HEK293 (cell line): Measurements from ENCODE around the gene KANSL1.
A peak's percentile ranks its signal among the peaks of the same experiment; 100 is the strongest.

ENCODE experiments used
- CTCF ChIA-PET: fragments of 350-600 bp; formaldehyde crosslinking; extraction: SDS; loops from one replicate; lab custom pipeline; 2021; ENCODE audit warnings: antibody characterized with exemption; lab: Yijun Ruan, JAX
- POLR2A ChIA-PET: fragments of 300-600 bp; formaldehyde crosslinking; extraction: SDS; loops from one replicate; lab custom pipeline; 2020; ENCODE audit warnings: antibody characterized with exemption, inconsistent platforms; lab: Yijun Ruan, JAX
- H3K27ac ChIP-seq: fragments of 200-500 bp; sonication (Bioruptor generic); 2 replicates; pipeline ENCODE4 v1.5.1; 2014; ENCODE audit warnings: low read depth, low read length, control low read depth, inconsistent platforms; ENCODE audit errors: extremely low read depth
- H3K36me3 ChIP-seq, 2 experiments: fragments of 200-500 bp in 1 of 2; sonication (Bioruptor generic) in 1 of 2; 1 replicate in 1 of 2; 2 replicates in 1 of 2; pipeline ENCODE4 v1.5.1; 2014 to 2017; ENCODE audit warnings: inconsistent platforms in 2 of 2, low read length in 2 of 2; ENCODE audit not compliant: control insufficient read depth in 2 of 2, insufficient read depth in 1 of 2
- H3K4me1 ChIP-seq: fragments of 200-500 bp; sonication (Bioruptor generic); 2 replicates; pipeline ENCODE4 v1.5.1; 2014; ENCODE audit warnings: mild to moderate bottlenecking, low read length, inconsistent platforms; ENCODE audit not compliant: control insufficient read depth, insufficient read depth
- H3K4me3 ChIP-seq: 2 replicates; pipeline ENCODE4 v1.5.1; 2011; ENCODE audit warnings: low read depth, mild to moderate bottlenecking, control low read depth, low read length, moderate library complexity
- H3K9me3 ChIP-seq: fragments of 200-500 bp; sonication (Bioruptor generic); 2 replicates; pipeline ENCODE4 v1.5.1; 2014; ENCODE audit warnings: low read depth, low read length, inconsistent platforms; ENCODE audit not compliant: control insufficient read depth, insufficient read depth
- KLF1 ChIP-seq: fragments of 450-650 bp; formaldehyde crosslinking; IDR thresholded peaks from 2 replicates; pipeline ENCODE4 v1.5.1; 2016; ENCODE audit warnings: missing biosample characterization, missing genetic modification characterization
- OSR2 ChIP-seq: fragments of 450-650 bp; formaldehyde crosslinking; IDR thresholded peaks from 2 replicates; pipeline ENCODE4 v1.5.1; 2016; ENCODE audit warnings: missing biosample characterization, missing genetic modification characterization
- SP2 ChIP-seq: fragments of 450-650 bp; formaldehyde crosslinking; IDR thresholded peaks from 2 replicates; pipeline ENCODE4 v1.5.1; 2016; ENCODE audit warnings: missing biosample characterization, missing genetic modification characterization
- ZEB2 ChIP-seq: fragments of 450-650 bp; formaldehyde crosslinking; IDR thresholded peaks from 2 replicates; pipeline ENCODE4 v1.5.1; 2016; ENCODE audit warnings: missing biosample characterization, missing genetic modification characterization
- ZNF10 ChIP-seq: fragments of 450-650 bp; formaldehyde crosslinking; IDR thresholded peaks from 2 replicates; pipeline ENCODE4 v1.5.1; 2017; ENCODE audit warnings: missing biosample characterization, missing genetic modification characterization
- ZNF366 ChIP-seq: fragments of 450-650 bp; formaldehyde crosslinking; conservative IDR thresholded peaks from 2 replicates; pipeline ENCODE4 v1.5.1; 2016; ENCODE audit warnings: missing biosample characterization, missing genetic modification characterization
- ZNF660 ChIP-seq: fragments of 450-650 bp; IDR thresholded peaks from 2 replicates; pipeline ENCODE4 v1.5.1; 2018; ENCODE audit warnings: missing biosample characterization, mild to moderate bottlenecking, missing genetic modification characterization
- ZNF776 ChIP-seq: fragments of 450-650 bp; formaldehyde crosslinking; IDR thresholded peaks from 2 replicates; pipeline ENCODE4 v1.5.0; 2017; ENCODE audit warnings: missing biosample characterization, missing genetic modification characterization, borderline replicate concordance
- ZNF785 ChIP-seq: fragments of 450-650 bp; formaldehyde crosslinking; IDR thresholded peaks from 2 replicates; pipeline ENCODE4 v1.5.1; 2016; ENCODE audit warnings: missing biosample characterization, missing genetic modification characterization
- TF ChIP-seq, protein P1 (sequence below): fragments of 450-650 bp; formaldehyde crosslinking; IDR thresholded peaks from 2 replicates; pipeline ENCODE4 v1.5.1; 2016; ENCODE audit warnings: missing biosample characterization, missing genetic modification characterization, borderline replicate concordance
- TF ChIP-seq, protein P2 (sequence below): fragments of 450-650 bp; formaldehyde crosslinking; IDR thresholded peaks from 2 replicates; pipeline ENCODE4 v1.5.1; 2016; ENCODE audit warnings: missing biosample characterization, missing genetic modification characterization
- TF ChIP-seq, protein P3 (sequence below): fragments of 450-650 bp; formaldehyde crosslinking; IDR thresholded peaks from 2 replicates; pipeline ENCODE4 v1.5.1; 2016; ENCODE audit warnings: missing biosample characterization, missing genetic modification characterization
- TF ChIP-seq, protein P4 (sequence below): fragments of 450-650 bp; formaldehyde crosslinking; IDR thresholded peaks from 2 replicates; pipeline ENCODE4 v1.5.1; 2017; ENCODE audit warnings: missing biosample characterization, missing genetic modification characterization
- TF ChIP-seq, protein P5 (sequence below): fragments of 450-650 bp; formaldehyde crosslinking; IDR thresholded peaks from 2 replicates; pipeline ENCODE4 v1.5.1; 2016; ENCODE audit warnings: missing biosample characterization, missing genetic modification characterization

Gene KANSL1

DNA sequence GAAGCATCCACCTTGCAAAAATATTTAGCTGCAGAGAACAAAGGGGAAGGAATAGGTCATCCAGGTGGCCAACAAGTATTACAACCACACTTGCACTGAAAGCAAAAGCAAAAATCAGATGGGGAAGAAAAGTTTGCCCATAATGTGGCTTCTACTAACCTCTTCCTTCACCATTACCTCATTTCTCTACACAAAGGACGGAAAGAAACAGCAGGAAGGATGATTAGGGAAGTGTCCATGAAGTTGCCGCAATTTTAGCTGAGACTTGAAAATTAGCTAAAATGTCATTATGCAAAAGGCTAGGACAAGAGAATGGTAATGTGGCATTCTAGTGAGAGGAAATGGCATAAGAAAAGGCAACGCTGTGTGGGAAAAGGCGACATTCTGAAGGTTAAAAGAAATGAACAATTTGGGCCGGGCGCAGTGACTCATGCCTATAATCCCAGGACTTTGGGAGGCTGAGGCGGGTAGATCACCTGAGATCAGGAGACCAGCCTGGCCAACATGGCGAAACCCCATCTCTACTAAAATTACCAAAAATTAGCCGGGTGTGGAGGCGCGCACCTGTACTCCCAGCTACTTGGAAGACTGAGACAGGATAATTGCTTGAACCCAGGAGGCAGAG is 13.7 kb downstream of the KANSL1 start (continued):
- TF ChIP-seq KLF1 (tag by site-specific recombination) (no peak), ZNF366 (peak; percentile 39; the same call in 1 of the 2 replicates), ZNF785 (tag by site-specific recombination) (no peak), ZNF10 (no peak)
- TF ChIP-seq, protein P1, sequence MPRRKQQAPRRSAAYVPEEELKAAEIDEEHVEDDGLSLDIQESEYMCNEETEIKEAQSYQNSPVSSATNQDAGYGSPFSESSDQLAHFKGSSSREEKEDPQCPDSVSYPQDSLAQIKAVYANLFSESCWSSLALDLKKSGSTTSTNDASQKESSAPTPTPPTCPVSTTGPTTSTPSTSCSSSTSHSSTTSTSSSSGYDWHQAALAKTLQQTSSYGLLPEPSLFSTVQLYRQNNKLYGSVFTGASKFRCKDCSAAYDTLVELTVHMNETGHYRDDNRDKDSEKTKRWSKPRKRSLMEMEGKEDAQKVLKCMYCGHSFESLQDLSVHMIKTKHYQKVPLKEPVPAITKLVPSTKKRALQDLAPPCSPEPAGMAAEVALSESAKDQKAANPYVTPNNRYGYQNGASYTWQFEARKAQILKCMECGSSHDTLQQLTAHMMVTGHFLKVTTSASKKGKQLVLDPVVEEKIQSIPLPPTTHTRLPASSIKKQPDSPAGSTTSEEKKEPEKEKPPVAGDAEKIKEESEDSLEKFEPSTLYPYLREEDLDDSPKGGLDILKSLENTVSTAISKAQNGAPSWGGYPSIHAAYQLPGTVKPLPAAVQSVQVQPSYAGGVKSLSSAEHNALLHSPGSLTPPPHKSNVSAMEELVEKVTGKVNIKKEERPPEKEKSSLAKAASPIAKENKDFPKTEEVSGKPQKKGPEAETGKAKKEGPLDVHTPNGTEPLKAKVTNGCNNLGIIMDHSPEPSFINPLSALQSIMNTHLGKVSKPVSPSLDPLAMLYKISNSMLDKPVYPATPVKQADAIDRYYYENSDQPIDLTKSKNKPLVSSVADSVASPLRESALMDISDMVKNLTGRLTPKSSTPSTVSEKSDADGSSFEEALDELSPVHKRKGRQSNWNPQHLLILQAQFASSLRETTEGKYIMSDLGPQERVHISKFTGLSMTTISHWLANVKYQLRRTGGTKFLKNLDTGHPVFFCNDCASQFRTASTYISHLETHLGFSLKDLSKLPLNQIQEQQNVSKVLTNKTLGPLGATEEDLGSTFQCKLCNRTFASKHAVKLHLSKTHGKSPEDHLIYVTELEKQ (tag by site-specific recombination), result no peak

DNA sequence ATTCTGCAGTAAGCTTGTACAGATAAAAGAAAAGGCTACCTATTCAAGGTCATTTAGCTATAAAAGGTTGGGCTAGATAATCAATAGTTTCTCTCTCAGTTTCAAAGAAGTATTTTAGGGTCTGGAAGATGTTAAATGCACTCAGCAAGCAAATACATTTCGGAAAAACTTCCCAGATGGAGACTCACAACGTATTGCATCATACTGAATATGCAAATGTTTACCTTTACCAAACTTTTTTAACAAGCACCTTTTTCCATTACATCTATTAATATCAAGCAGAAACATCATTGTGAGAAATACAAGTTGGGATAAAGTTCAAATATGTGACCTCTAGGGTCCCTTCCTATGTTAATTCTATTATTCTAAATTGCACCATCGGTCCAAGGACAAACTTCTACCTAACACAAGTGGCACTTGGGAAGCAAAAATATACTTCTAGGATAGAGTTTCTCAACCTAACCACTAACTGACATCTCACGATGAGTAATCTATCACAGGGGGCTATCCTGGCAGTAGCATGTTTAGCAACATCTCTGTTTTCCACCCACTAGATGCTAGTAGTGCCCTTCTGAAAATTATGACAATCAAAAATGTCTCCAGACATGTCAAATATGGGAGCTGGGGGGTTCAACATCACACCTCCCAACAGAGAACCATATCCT is 14.5 kb downstream of the KANSL1 start:
- H3K36me3 ChIP-seq, result peaks cover 0 to 5% of the 10 kb centered on the region in 2 experiments; a peak in 1 of 3 replicates
- ChIA-PET POLR2A (interaction anchor here (0.6 kb wide), 1 partner anchor 38 kb away, joined by 3 read pairs; no protein-coding TSS in a partner anchor), CTCF (interaction anchor here (0.6 to 3.2 kb wide), 7 partner anchors 14 to 136 kb away, joined by 3 to 19 read pairs (median 4); partner anchors contain the start of gene KANSL1)
- H3K4me3 ChIP-seq, result no peak overlapping the region
- H3K27ac ChIP-seq, result no peak overlapping the region
- peaks cover 45% of the 10 kb centered on the region for H3K4me1 ChIP-seq
- no peak for TF ChIP-seq SP2
- TF ChIP-seq ZNF660 (tag by site-specific recombination), result 0 out of 2 replicates have a peak, but pooled peaks have one; percentile 11
- TF ChIP-seq ZNF776, result no peak
- peak; percentile 71; the same call in 1 of the 2 replicates for TF ChIP-seq OSR2 (tag by site-specific recombination)
- TF ChIP-seq ZEB2 (tag by site-specific recombination), result peak; percentile 44; the same call in 1 of the 2 replicates
- TF ChIP-seq, protein P2, sequence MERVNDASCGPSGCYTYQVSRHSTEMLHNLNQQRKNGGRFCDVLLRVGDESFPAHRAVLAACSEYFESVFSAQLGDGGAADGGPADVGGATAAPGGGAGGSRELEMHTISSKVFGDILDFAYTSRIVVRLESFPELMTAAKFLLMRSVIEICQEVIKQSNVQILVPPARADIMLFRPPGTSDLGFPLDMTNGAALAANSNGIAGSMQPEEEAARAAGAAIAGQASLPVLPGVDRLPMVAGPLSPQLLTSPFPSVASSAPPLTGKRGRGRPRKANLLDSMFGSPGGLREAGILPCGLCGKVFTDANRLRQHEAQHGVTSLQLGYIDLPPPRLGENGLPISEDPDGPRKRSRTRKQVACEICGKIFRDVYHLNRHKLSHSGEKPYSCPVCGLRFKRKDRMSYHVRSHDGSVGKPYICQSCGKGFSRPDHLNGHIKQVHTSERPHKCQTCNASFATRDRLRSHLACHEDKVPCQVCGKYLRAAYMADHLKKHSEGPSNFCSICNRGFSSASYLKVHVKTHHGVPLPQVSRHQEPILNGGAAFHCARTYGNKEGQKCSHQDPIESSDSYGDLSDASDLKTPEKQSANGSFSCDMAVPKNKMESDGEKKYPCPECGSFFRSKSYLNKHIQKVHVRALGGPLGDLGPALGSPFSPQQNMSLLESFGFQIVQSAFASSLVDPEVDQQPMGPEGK, result peak; percentile 64
- TF ChIP-seq, protein P3, sequence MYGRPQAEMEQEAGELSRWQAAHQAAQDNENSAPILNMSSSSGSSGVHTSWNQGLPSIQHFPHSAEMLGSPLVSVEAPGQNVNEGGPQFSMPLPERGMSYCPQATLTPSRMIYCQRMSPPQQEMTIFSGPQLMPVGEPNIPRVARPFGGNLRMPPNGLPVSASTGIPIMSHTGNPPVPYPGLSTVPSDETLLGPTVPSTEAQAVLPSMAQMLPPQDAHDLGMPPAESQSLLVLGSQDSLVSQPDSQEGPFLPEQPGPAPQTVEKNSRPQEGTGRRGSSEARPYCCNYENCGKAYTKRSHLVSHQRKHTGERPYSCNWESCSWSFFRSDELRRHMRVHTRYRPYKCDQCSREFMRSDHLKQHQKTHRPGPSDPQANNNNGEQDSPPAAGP, result no peak
- TF ChIP-seq, protein P4, sequence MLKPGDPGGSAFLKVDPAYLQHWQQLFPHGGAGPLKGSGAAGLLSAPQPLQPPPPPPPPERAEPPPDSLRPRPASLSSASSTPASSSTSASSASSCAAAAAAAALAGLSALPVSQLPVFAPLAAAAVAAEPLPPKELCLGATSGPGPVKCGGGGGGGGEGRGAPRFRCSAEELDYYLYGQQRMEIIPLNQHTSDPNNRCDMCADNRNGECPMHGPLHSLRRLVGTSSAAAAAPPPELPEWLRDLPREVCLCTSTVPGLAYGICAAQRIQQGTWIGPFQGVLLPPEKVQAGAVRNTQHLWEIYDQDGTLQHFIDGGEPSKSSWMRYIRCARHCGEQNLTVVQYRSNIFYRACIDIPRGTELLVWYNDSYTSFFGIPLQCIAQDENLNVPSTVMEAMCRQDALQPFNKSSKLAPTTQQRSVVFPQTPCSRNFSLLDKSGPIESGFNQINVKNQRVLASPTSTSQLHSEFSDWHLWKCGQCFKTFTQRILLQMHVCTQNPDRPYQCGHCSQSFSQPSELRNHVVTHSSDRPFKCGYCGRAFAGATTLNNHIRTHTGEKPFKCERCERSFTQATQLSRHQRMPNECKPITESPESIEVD, result peak; percentile 81
- TF ChIP-seq, protein P5, sequence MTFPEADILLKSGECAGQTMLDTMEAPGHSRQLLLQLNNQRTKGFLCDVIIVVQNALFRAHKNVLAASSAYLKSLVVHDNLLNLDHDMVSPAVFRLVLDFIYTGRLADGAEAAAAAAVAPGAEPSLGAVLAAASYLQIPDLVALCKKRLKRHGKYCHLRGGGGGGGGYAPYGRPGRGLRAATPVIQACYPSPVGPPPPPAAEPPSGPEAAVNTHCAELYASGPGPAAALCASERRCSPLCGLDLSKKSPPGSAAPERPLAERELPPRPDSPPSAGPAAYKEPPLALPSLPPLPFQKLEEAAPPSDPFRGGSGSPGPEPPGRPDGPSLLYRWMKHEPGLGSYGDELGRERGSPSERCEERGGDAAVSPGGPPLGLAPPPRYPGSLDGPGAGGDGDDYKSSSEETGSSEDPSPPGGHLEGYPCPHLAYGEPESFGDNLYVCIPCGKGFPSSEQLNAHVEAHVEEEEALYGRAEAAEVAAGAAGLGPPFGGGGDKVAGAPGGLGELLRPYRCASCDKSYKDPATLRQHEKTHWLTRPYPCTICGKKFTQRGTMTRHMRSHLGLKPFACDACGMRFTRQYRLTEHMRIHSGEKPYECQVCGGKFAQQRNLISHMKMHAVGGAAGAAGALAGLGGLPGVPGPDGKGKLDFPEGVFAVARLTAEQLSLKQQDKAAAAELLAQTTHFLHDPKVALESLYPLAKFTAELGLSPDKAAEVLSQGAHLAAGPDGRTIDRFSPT (tag by site-specific recombination), result 0 out of 2 replicates have a peak, but pooled peaks have one; percentile 27
- H3K9me3 ChIP-seq, result no peaks in the 10 kb centered on the region
